GM21423 (cell line): ENCODE data around the gene CALHM4.
A peak's percentile ranks its signal among the peaks of the same experiment; 100 is the strongest.

Experiments used
- ATAC-seq: cut with Tn5 transposase; IDR thresholded peaks from one replicate; pipeline ENCODE4 v1.9.1; 2021; ENCODE audit warnings: mild to moderate bottlenecking, moderate library complexity; ENCODE audit not compliant: unreplicated experiment

The CALHM4 gene

DNA sequence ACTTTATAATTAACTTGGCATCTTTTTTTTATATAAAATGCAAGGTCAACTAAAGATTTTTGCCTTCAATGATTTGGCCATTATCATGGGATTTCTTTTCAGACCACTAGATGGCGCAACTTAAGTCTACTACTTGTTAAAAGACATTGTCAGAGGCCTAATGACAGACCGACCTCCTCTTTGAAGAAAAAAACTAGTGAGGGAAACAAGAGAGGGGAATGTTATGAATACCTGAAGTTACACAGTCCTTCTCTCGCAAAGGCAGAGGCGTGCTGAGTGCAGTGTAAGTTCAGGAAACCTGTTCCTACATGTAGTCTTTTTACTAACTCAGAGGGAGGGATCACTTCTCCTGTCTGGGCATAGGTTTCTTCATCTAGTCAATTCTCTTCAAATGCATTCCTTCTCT is 17.3 kb upstream of the CALHM4 start:
- no peak for ATAC-seq

GRCh38 chr6:116542426-116542825 is 11.1 kb upstream of the CALHM4 start:
- no peak for ATAC-seq

- ATAC-seq, result no peak
These were observed 10.4 kb upstream of the CALHM4 start for GRCh38 chr6:116543149-116543548.

GRCh38 chr6:116545651-116546050 is 7.9 kb upstream of the CALHM4 start, which contains the start of gene TRAPPC3L:
Gene TRAPPC3L (minus strand): TSS chr6:116545684. CDS start chr6:116545514, 170 bp downstream.
- ATAC-seq, result no peak

DNA sequence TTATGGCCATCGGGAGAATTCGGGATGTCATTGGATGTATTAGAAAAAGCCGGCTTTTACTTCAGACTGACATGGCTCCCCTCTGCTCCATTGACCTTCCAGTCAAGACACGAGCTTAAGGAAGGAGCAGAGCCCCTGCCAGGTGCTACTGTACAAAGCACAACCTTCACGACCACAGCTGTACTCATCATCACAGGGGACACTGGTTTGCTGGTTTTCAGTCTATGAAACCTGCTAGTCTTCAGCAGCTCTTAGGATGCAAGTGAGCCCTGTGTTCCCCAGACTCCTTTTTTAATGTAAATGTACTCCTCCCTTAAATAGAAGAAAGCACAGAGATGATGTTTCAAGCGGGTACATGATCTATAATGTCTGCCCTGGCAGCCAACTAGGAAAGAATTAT is 6.2 kb upstream of the CALHM4 start:
- no peak for ATAC-seq

GRCh38 chr6:116550796-116551195 is 2.8 kb upstream of the CALHM4 start:
- no peak for ATAC-seq

DNA sequence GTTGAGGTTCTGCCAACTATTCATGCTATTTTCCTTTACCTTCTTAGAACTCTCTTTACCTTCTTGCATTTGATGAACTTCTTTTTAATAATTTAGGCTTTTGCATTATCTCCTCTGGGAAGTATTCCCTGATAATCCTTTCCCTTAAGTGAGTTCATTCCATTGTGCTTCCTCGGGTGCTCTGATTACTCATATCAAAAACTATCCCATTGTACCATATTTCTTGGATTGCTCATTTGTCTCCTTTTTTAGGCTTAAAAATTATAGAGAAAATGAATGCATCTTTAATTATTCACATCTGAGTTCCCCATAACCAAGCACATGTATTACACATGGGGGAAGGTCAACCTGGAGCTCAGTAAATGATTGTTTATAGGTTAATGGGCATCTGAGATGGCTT is 2.5 kb downstream of the CALHM4 start:
- ATAC-seq, result no peak

- ATAC-seq, result no peak
These were observed 3.4 kb downstream of the CALHM4 start for GRCh38 chr6:116556814-116557415.

DNA sequence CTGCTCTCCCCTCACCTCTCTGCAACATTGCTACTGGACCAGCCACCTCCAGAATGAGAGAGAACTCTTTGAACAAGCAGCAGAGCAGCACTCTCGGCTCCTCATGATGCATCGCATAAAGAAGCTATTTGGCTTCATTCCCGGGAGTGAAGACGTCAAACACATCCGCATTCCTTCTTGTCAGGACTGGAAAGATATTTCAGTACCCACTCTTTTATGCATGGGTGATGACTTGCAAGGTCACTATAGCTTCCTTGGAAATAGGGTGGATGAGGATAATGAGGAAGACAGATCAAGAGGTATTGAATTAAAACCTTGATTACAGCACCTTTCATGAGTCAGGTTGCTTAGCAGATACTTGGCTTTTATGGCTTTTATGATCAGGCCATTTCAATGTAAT is 4.3 kb downstream of the CALHM4 start:
- ATAC-seq, result no peak

DNA sequence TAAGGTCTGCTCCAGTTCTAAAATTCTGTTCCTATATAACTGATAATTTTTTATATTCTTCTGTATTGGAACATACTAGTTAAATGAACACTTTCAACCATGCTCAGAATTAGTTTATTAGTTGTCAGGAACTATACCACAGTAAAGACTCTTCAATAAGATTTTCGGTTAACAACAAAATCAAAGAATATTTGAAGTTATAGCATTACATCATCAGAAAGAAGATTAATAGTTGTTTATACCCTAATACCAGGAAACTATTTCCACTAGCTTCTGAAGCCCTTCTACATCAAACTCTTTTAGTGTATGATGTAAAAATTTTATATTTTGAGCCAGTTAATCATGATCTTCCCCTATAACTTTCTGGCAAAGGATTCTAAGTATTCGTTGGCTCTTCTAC is 6.6 kb downstream of the CALHM4 start:
- ATAC-seq, result no peak

- ATAC-seq, result no peak
These were observed 7.9 kb downstream of the CALHM4 start for GRCh38 chr6:116561377-116562018.

DNA sequence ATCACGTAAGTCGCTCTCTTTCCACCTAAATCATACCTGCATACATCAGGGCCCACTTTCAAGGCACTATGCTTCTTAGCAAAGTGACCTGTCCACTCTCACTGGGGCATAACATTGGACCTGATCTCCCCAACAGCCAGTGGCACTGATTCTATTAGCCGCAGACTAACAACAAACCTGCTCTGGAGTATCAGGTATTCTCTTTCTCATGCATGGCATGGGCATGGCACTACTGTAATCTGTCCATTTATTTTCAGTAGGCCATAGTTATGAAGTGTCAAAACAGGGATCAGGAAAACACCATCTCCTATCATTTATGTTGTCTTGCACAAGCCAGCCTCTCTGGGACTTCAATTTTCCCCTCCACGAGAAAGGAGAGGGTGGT is 8.5 kb downstream of the CALHM4 start:
- no peak for ATAC-seq

GRCh38 chr6:116562614-116563013 is 9.1 kb downstream of the CALHM4 start:
- ATAC-seq, result no peak

- ATAC-seq, result no peak
These were observed 10.3 kb downstream of the CALHM4 start for GRCh38 chr6:116563830-116564229.

- no peak for ATAC-seq
These were observed 10.8 kb downstream of the CALHM4 start for GRCh38 chr6:116564311-116564710.

- ATAC-seq, result no peak
These were observed 11.6 kb downstream of the CALHM4 start for GRCh38 chr6:116564921-116565872.

GRCh38 chr6:116568111-116568510 is 14.6 kb downstream of the CALHM4 start:
- no peak for ATAC-seq

GRCh38 chr6:116568821-116569755 is 15.5 kb downstream of the CALHM4 start:
- ATAC-seq, result no peak

- ATAC-seq, result peak; percentile 95
These were observed 17.5 kb downstream of the CALHM4 start, which contains the start of gene RWDD1 for GRCh38 chr6:116570856-116571682. Gene RWDD1 (plus strand): TSS chr6:116571504. CDS start chr6:116571583, 79 bp downstream.

- ATAC-seq, result no peak
These were observed 18.1 kb downstream of the CALHM4 start for GRCh38 chr6:116571683-116572000.
